ENCODE results near the gene MACROD1. TPM values are rescaled to one million over a fixed set of nuclear protein-coding genes. Genes with fewer than 3 reads are reported as not detected.

The MACROD1 gene
- total and polyA plus RNA-seq, 9 of the 15 experiments (the other 6 are each of a cell fraction or from before 2014, with no cell fraction given) = 1.1 to 60.0 (median 26.4) TPM

- TF ChIP-seq RCOR1 (IDR thresholded peaks at IDR 0.05; ENCODE audit: borderline replicate concordance in 1 of 2, low read depth in 2 of 2, low read length in 2 of 2) (no peak; a peak in 1 of 4 replicates), ZNF165 (CRISPR knock-in tag; IDR thresholded peaks at IDR 0.05; ENCODE audit: borderline replicate concordance) (no peak), SNAPC5 (CRISPR knock-in tag; IDR thresholded peaks at IDR 0.05) (no peak), SRSF1 (IDR thresholded peaks at IDR 0.05; ENCODE audit: low read depth, low read length) (0 out of 2 replicates have a peak, but pooled peaks have one; percentile 76), BCLAF1 (IDR thresholded peaks at IDR 0.05; ENCODE audit: borderline replicate concordance in 1 of 2, control insufficient read depth in 1 of 2, low read depth in 2 of 2, low read length in 1 of 2) (peak in 1 of 2 experiments; percentile 70; a peak in 1 of 4 replicates), PRDM10 (IDR thresholded peaks at IDR 0.05; ENCODE audit: partially characterized antibody) (no peak), NELFE (IDR thresholded peaks at IDR 0.05; ENCODE audit: insufficient read depth, insufficient read length) (no peak), SIX5 (IDR thresholded peaks at IDR 0.05; ENCODE audit: borderline replicate concordance in 1 of 2, insufficient read depth in 1 of 2, low read depth in 1 of 2, low read length in 2 of 2) (peak; percentile 62 to 68; a peak in 3 of 4 replicates), ZC3H11A (IDR thresholded peaks at IDR 0.05; ENCODE audit: low read depth, low read length) (no peak), CXXC5 (CRISPR knock-in tag; IDR thresholded peaks at IDR 0.05) (peak; percentile 96), YY1 (IDR thresholded peaks at IDR 0.05; ENCODE audit: borderline replicate concordance in 1 of 3, control insufficient read depth in 1 of 3, extremely low read depth in 1 of 3, insufficient read depth in 3 of 3, insufficient read length in 1 of 3, insufficient replicate concordance in 2 of 3, low read depth in 1 of 3, low read length in 2 of 3) (peak in 2 of 3 experiments; percentile 54 to 73), PREB (CRISPR knock-in tag; IDR thresholded peaks at IDR 0.05) (0 out of 2 replicates have a peak, but pooled peaks have one; percentile 44)
Measured at GRCh38 chr11:64165842-64166635, at the start of gene MACROD1 (continued).
